Panc1 (cell line): ENCODE results near the gene NFAM1. TPM values are rescaled to one million over a fixed set of nuclear protein-coding genes. Genes with fewer than 3 reads are reported as not detected.

Source experiments
- ATAC-seq: fragments of 200-7000 bp; cut with Tn5 transposase; 2 replicates; pipeline ENCODE4 v1.9.1; 2020; ENCODE audit warnings: mild to moderate bottlenecking, moderate library complexity
- BruUV-seq: library from RNA; stranded (reverse); fragments of 400-500 nt; replicated peaks from 2 replicates; lab custom pipeline; 2021; lab: Mats Ljungman, UMichigan
- CTCF ChIA-PET: fragments of 300-600 bp; sonication (Branson Sonifier 250); formaldehyde crosslinking; loops from one replicate; lab custom pipeline; 2022; ENCODE audit warnings: antibody characterized with exemption; lab: Charles Lee
- POLR2A ChIA-PET: fragments of 300-600 bp; sonication (Branson Sonifier 250); formaldehyde crosslinking; loops from one replicate; lab custom pipeline; 2022; ENCODE audit warnings: antibody characterized with exemption; lab: Charles Lee
- DNase-seq: peaks from one replicate; pipeline ENCODE4 v3.0.0-alpha.2; 2010; ENCODE audit warnings: low read depth, low spot score
- H3K27ac ChIP-seq: 2 replicates; pipeline ENCODE4 v1.5.1; 2011; ENCODE audit warnings: mild to moderate bottlenecking, low read length, inconsistent platforms
- H3K27me3 ChIP-seq: fragments of 200-500 bp; sonication (Bioruptor generic); 2 replicates; pipeline ENCODE4 v1.6.0; 2014; ENCODE audit warnings: low read length, inconsistent platforms; ENCODE audit not compliant: control insufficient read depth, insufficient read depth
- H3K36me3 ChIP-seq: fragments of 200-500 bp; sonication (Bioruptor generic); 2 replicates; pipeline ENCODE4 v1.5.1; 2014; ENCODE audit warnings: inconsistent platforms, mild to moderate bottlenecking, low read length, moderate library complexity; ENCODE audit not compliant: control insufficient read depth, insufficient read depth
- H3K4me1 ChIP-seq: 2 replicates; pipeline ENCODE4 v1.5.1; 2011; ENCODE audit warnings: inconsistent platforms, mild to moderate bottlenecking, low read length, moderate library complexity; ENCODE audit not compliant: control insufficient read depth, insufficient read depth
- H3K4me3 ChIP-seq, 2 experiments: 2 replicates each; pipeline ENCODE4 v1.5.1; 2011 to 2012; ENCODE audit warnings: low read depth in 2 of 2, low read length in 2 of 2, mild to moderate bottlenecking in 2 of 2, inconsistent platforms in 1 of 2, moderate library complexity in 1 of 2
- H3K9me3 ChIP-seq: fragments of 200-500 bp; sonication (Bioruptor generic); 2 replicates; pipeline ENCODE4 v1.5.1; 2014; ENCODE audit warnings: low read depth, mild to moderate bottlenecking, inconsistent platforms, low read length, moderate library complexity; ENCODE audit not compliant: control insufficient read depth, insufficient read depth
- CTCF ChIP-seq: fragments of 450-650 bp; IDR thresholded peaks from 2 replicates; pipeline ENCODE4 v1.5.1; 2017; ENCODE audit warnings: mild to moderate bottlenecking
- POLR2AphosphoS5 ChIP-seq: IDR thresholded peaks from 2 replicates; pipeline ENCODE4 v1.6.1; 2012; ENCODE audit warnings: mild to moderate bottlenecking, low read depth, low read length, moderate library complexity
- REST ChIP-seq, 2 experiments: IDR thresholded peaks; 2 replicates each; pipeline ENCODE4 v1.6.1; 2011 to 2012; ENCODE audit warnings: low read depth in 2 of 2, control low read depth in 1 of 2, low read length in 1 of 2, mild to moderate bottlenecking in 1 of 2, moderate library complexity in 1 of 2; ENCODE audit not compliant: insufficient read depth in 1 of 2
- SIN3A ChIP-seq: IDR thresholded peaks from 2 replicates; pipeline ENCODE4 v1.6.1; 2012; ENCODE audit warnings: low read depth, mild to moderate bottlenecking, low read length, moderate library complexity, borderline replicate concordance; ENCODE audit not compliant: insufficient read depth
- in situ Hi-C: cut with HindIII; loops from 2 replicates; pipeline ENCODE4 v1.10.0; 2016; ENCODE audit warnings: low sequenced_read_pairs, low pct_unique_long_range_greater_than_20kb
- intact Hi-C: fragments of 100-400 bp; cut with micrococcal nuclease; formaldehyde crosslinking; loops from one replicate; pipeline ENCODE4 v1.10.0; 2022; ENCODE audit not compliant: unreplicated experiment
- total RNA-seq: library from RNA; stranded (reverse); gene quantifications from one replicate; pipeline ENCODE4 v1.2.1, GENCODE V29; 2021; ENCODE audit not compliant: unreplicated experiment

NFAM1 gene
- total RNA-seq, 1 experiment from 2014 or later: 0.41 TPM

GRCh38 chr22:42364604-42365110 lies 67.5 kb downstream of the NFAM1 start:
- Histone ChIP-seq H3K36me3 (no peaks in the 10 kb centered on the region; the same call in 1 of the 2 replicates), H3K4me1 (peaks cover 23% of the 10 kb centered on the region), H3K27ac (no peak overlapping the region), H3K4me3 (no peak overlapping the region), H3K9me3 (no peaks in the 10 kb centered on the region), H3K27me3 (no peaks in the 10 kb centered on the region)
- intact Hi-C loops (no loop called here), in situ Hi-C loops (no loop called here)
- POLR2A ChIA-PET: no interaction called here
- TF ChIP-seq POLR2AphosphoS5: no peak
- no peak for TF ChIP-seq SIN3A
- TF ChIP-seq REST (IDR thresholded peaks at IDR 0.05; ENCODE audit: insufficient read depth in 1 of 2, low read depth in 2 of 2, low read length in 1 of 2): no peak
- BruUV-seq: no TSS peak
- DNase-seq (no peak), ATAC-seq (no peak)
- CTCF ChIA-PET: no interaction called here

- Histone ChIP-seq H3K9me3 (no peaks in the 10 kb centered on the region), H3K36me3 (no peaks in the 10 kb centered on the region; the same call in 1 of the 2 replicates), H3K4me1 (peaks cover 23% of the 10 kb centered on the region), H3K4me3 (no peak overlapping the region), H3K27ac (no peak overlapping the region), H3K27me3 (no peaks in the 10 kb centered on the region)
- TF ChIP-seq REST (IDR thresholded peaks at IDR 0.05; ENCODE audit: insufficient read depth in 1 of 2, low read depth in 2 of 2, low read length in 1 of 2) (no peak), CTCF (no peak), POLR2AphosphoS5 (no peak)
- CTCF ChIA-PET: no interaction called here
- intact Hi-C loops (no loop called here), in situ Hi-C loops (no loop called here)
- ATAC-seq (no peak), DNase-seq (no peak)
- no TSS peak for BruUV-seq
- POLR2A ChIA-PET: no interaction called here
These were observed 68.3 kb downstream of the NFAM1 start for GRCh38 chr22:42363892-42364291.
